IPS-18c (cell line): ENCODE data around the gene UBE2V1.

Source experiments
- H3K4me3 ChIP-seq: 2 replicates; pipeline ENCODE4 v1.7.0; 2013; ENCODE audit warnings: low read depth, mild to moderate bottlenecking, low read length, moderate library complexity; ENCODE audit not compliant: insufficient read depth
- H3K9me3 ChIP-seq: one replicate; pipeline ENCODE4 v1.6.1; 2013; ENCODE audit warnings: mild to moderate bottlenecking, low read length, moderate library complexity; ENCODE audit not compliant: control insufficient read depth, insufficient read depth

Gene UBE2V1

GRCh38 chr20:50061151-50062005 lies 51.6 kb downstream of the UBE2V1 start:
- no peak overlapping the region for H3K4me3 ChIP-seq
- peaks cover 2% of the 10 kb centered on the region for H3K9me3 ChIP-seq

- H3K4me3 ChIP-seq = no peak overlapping the region
- peaks cover 2% of the 10 kb centered on the region for H3K9me3 ChIP-seq
Measured at GRCh38 chr20:50058662-50059402, 54.1 kb downstream of the UBE2V1 start.

GRCh38 chr20:50057714-50058053 lies 55.3 kb downstream of the UBE2V1 start:
- H3K4me3 ChIP-seq = no peak overlapping the region
- H3K9me3 ChIP-seq = peaks cover 4% of the 10 kb centered on the region

GRCh38 chr20:50056951-50057713 lies 55.8 kb downstream of the UBE2V1 start:
- H3K4me3 ChIP-seq = no peak overlapping the region
- peaks cover 4% of the 10 kb centered on the region for H3K9me3 ChIP-seq

- Histone ChIP-seq H3K9me3 (peaks cover 4% of the 10 kb centered on the region), H3K4me3 (no peak overlapping the region)
Measured at GRCh38 chr20:50056408-50056926, 56.5 kb downstream of the UBE2V1 start.

- Histone ChIP-seq H3K4me3 (no peak overlapping the region), H3K9me3 (peaks cover 4% of the 10 kb centered on the region)
Measured at GRCh38 chr20:50055524-50056083, 57.3 kb downstream of the UBE2V1 start.

- H3K4me3 ChIP-seq = no peak overlapping the region
- peaks cover 2% of the 10 kb centered on the region for H3K9me3 ChIP-seq
Measured at GRCh38 chr20:50054626-50055511, 58.1 kb downstream of the UBE2V1 start.

GRCh38 chr20:50054231-50054547 lies 58.8 kb downstream of the UBE2V1 start:
- no peak overlapping the region for H3K4me3 ChIP-seq
- peaks cover 2% of the 10 kb centered on the region for H3K9me3 ChIP-seq

- H3K9me3 ChIP-seq = peaks cover 2% of the 10 kb centered on the region
- H3K4me3 ChIP-seq = no peak overlapping the region
Measured at GRCh38 chr20:50053362-50054230, 59.4 kb downstream of the UBE2V1 start.

GRCh38 chr20:50052550-50053361 lies 60.2 kb downstream of the UBE2V1 start:
- Histone ChIP-seq H3K9me3 (peaks cover 2% of the 10 kb centered on the region), H3K4me3 (no peak overlapping the region)

GRCh38 chr20:50050660-50051308 lies 62.2 kb downstream of the UBE2V1 start:
- Histone ChIP-seq H3K4me3 (no peak overlapping the region; the same call in 1 of the 2 replicates), H3K9me3 (peaks cover 2% of the 10 kb centered on the region)

- Histone ChIP-seq H3K4me3 (no peak overlapping the region), H3K9me3 (peaks cover 2% of the 10 kb centered on the region)
Measured at GRCh38 chr20:50050214-50050613, 62.7 kb downstream of the UBE2V1 start.

- Histone ChIP-seq H3K4me3 (no peak overlapping the region), H3K9me3 (peaks cover 2% of the 10 kb centered on the region)
Measured at GRCh38 chr20:50049442-50050026, 63.4 kb downstream of the UBE2V1 start.

GRCh38 chr20:50048420-50049166 lies 64.4 kb downstream of the UBE2V1 start:
- H3K4me3 ChIP-seq = no peak overlapping the region
- H3K9me3 ChIP-seq = peaks cover under 1% of the 10 kb centered on the region
